ENCODE results near the gene GNB1L. TPM values are rescaled to one million over a fixed set of nuclear protein-coding genes. Genes with fewer than 3 reads are reported as not detected.

The GNB1L gene
- total RNA-seq, 1 donor from 2014 or later = 11.1 TPM

DNA sequence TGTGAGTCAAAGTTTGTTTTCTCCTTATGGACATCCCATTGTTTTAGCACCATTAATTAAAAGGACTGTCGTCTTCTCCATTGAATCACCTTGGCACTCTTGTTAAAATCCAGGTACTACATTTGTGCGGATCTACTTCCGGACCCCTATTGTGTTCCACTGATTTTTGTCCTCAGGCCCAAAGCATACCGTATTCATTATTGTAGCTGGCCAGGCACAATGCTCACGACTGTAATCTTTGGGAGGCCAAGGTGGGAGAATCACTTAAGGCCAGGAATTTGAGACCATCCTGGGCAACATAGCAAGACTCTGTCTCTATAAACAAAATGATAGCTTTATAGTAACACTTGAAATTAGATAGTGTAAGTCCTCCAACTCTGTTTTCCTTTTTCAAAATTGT is 8.9 kb upstream of the GNB1L start:
- no peak for DNase-seq (ENCODE audit: low read depth, low spot score)

DNA sequence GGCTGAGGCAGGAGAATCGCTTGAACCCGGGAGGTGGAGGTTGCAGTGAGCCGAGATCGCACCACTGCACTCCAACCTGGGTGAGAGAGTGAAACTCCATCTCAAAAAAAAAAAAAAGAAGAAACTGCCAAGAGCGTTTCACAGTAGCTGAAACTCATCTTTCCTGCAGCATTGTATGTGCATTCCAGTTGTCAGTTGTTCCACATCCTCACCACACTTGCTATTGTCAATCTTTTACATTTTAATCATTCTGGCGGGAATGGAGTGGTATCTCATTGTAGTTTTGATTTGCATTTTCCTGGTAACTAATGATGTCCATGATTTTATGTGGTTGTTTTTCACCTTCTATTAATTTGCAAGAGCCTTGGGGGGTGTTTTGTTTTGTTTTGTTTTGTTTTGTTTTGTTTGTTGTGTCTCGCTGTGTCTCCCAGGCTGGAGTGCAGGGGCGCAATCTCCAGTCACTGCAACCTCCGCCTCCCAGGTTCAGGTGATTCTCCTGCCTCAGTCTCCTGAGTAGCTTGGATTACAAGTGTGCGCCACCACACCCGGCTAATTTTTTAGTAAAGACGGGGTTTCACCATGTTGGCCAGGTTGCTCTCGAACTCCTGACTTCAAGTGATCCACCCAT is 8.1 kb upstream of the GNB1L start:
- DNase-seq (ENCODE audit: low read depth, low spot score) = no peak

DNA sequence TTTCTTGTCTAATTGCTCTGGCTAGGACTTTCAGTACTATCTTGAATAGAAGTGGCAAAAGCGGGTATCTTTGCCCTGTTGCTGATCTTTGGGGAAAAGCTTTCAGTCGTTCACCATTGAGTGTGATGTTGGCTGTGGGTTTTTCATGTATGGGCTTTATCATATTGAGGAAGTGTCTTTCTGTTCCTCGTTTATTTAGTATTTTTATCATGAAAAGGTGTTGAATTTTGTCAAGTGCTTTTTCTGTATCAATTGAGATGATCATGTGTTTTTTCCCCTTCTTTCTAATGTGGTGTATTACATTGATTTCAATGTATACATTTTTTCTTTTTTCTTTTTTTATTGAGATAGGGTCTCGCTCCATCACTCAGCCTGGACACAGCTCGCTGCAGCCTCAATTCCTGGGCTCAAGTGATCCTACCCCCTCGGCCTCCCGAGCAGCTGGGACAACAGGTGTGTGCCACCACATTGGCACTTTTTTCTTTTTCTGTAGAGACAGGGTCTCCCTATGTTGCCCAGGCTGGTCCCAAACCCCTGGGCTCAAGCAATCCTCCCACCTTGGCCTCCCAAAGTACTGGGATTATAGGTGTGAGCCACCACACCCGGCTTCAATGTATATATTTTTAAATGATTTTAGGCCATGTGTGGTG is 5.3 kb upstream of the GNB1L start:
- no peak for DNase-seq (ENCODE audit: low read depth, low spot score)

DNA sequence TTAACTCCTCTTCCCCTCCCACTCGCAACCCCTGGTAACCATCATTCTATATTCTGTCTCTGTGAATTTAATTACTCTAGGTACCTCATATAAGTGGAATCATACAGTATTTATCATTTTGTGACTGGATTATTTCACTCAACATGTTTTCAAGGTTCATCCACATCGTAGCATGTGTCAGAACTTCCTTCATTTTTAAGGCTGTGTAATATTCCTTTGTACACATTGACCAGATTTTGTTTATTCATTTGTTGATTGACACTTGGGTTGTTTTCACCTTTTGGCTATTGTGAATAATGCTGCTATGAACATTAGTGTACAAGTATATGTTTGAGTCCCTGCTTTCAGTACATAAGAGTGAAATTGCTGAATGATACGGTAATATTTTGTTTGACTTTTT is 2.7 kb upstream of the GNB1L start:
- DNase-seq (ENCODE audit: low read depth, low spot score) = no peak

DNA sequence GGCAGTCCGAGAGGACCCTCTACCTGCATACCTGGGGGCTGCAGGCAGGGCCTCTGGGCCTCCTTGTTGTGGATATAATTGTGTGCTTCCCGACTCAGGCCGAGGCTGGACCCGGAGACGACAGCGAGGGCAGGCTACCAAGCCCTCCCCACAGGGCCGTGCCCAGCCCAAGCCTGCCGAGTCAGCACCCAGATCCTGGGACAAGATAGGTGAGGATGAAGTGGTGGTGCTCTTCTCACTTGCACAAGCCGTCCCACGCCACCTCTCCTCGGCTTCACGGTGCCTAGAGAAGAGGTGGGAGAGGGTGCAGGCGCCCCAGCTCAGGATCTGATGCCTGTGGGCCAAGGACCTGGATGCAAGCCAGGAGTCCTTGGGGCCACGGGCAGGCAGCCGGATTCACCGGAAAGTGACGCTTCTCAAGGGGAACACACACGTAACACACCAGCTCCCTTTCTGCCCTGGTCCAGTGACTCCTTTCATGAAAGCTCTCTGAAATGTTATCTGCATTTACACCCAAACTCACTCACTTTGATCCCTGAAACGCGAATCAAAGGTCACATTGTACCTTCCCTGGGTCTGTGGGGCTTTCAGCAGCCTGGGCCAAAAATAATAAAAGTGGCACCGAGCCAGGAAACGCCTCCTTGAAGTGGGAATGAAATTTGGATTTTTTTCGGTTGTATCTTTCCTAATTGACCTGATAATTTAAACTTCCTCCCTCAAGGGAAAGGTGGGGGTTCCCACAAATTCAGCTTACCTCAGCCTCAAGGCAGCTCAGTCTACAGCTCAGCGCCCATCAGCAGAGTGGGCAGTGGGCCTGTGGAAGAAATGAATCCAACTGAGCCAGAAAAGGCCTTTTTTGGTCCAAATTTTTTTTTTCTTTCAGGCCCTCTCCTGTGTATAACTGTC is 1.1 kb upstream of the GNB1L start:
- no peak for DNase-seq (ENCODE audit: low read depth, low spot score)

DNA sequence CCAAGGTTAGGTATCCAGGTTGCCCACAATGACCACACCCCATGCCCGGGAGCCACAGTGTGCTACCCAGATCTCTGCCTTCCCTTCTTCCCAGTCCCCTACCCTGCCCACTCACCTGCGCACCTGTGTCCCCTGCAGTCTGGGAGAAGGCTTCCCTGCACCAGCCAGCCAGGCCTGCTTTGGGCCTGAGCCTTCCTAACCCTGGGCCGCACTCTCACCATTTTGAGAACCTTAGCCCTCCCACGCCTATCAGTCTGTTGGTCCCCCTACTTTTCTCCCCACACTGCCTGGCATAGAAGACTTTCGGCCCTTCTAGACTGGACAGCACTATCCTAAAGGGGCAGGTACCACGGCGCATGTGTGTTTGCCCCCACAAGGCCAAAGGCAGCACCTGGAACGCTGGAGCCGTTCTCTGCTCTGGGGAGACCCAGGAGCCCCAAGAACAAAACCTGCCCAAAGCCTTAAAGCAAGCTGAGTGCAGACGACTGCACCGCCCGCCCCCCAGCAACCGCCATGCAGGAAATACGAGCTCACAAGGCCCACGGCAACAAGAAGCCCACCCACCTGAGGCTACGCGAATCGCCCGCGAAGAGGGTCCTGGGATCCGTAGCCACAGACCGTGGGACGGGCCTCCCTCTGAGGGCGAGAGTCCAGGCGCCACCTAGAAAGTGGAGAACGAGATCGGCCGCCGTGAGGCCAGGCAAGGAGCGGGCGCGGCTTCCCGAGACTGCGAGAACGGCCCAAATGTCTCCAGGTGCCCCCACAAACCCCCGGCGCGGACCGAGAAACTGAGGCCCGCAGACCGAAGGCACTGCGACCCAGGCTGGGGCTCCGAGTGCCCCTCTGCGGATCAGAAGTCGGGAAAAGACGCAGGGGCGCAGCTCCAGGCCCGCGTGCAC is 546 bp downstream of the GNB1L start:
- DNase-seq (ENCODE audit: low read depth, low spot score) = no peak

DNA sequence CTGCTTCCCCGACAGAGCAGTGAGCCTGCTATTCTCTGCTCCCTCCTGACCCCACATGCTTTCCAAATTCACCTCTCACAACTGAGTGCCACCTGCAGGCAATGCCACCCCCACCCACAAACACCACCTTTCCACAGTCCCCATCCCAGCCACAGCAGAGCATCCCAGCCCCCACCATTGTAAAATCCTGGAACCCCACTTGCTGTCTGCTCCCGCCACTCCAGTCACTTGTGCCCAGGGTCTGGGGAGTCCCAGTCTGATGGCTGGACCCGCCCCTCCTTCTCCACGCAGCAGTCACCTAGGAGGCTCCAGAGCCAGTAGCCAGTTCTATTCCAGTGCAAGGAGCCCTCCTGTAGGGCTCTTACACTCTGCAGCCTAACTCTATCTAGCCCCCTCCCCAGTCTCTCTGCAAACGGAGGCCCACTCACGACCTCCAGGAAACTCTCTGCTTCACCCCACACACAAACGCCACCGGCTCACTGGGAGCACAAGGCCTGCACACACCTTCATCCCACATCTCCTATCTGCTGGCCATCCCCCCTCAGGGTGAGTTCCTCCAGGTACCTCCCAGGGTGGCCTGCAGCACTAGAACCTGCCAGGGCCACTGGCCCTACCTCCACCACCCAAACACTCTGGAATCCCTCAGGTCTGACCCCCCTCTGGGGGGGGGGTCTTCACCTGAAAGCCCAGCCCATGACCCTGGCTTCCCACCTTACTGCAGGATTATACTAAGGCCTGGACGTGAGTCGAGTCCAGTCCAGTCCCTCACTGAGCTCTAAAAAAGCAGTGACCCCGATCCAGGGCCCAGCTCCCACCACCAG is 1.4 kb downstream of the GNB1L start:
- no peak for DNase-seq (ENCODE audit: low read depth, low spot score)

DNA sequence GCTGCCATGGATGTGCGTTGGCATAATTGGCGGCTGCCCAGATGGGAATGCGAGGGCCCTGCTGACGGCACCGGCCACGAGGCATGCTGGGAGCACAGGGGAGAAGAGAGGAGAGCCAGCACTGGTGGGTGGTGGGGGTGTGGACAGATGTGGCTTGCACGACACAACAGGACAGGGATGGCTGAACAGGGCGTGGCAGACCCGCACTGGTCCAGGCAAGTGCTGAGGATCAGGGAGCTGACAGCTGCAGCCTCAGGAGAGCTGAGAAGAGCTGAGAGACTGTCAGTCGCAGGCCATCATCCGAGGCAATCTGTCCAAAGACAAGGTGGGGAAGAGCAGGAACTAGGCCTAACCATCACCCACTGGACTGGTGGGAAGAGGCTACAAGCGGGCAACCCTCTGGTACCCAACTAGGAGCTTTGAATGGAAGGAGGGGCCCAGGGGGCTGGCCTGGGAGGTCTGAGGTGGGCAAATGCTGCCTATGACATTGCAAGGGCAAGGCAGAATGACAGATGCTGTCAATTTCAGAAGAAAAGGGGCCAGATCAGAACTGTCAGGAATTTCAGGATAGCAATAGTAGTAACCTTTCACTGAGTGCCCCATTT is 2.4 kb downstream of the GNB1L start:
- no peak for DNase-seq (ENCODE audit: low read depth, low spot score)

DNA sequence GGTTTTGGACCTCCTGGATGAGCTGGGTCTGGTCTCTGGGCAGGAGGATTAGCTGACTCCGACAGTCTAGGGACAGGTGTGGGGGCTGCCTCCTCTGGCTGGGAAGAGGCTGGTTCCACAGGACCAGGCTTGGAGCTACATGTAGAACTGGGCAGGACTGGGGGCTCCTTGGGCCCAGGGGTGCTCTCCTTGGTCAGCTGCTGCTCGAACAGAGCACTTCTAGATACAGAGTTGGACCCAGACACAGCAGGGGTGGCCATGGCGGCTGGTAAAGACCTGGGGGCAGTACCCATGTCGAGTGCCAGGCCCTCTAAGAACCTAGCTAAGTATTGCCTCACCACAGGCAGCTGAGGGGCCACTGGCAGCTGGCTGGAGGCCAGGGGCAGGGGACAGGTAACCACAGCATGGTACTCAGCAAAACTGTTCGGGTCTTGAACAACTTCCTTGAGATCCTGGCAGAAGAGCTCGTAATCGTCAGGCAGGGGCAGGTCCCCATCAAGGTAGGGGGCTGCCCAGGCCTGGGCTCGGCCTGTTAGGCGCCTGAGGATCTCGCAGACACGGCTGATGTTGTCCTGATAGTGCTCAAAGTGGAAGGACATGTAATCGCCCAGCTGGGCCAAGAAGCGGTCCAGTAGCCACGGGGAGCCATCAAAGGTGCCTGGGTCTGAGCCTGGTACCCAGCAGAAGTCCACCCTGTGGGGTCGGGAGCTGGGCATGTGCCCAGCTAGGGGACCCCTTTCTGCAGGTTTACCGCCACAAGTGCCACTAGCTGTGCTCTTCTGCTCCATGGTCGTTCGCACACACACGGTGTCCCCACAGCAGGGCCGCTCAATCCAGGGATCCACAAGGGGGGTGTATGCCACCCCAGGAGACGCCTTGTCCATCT is 3.1 kb downstream of the GNB1L start:
- DNase-seq (ENCODE audit: low read depth, low spot score) = no peak

DNA sequence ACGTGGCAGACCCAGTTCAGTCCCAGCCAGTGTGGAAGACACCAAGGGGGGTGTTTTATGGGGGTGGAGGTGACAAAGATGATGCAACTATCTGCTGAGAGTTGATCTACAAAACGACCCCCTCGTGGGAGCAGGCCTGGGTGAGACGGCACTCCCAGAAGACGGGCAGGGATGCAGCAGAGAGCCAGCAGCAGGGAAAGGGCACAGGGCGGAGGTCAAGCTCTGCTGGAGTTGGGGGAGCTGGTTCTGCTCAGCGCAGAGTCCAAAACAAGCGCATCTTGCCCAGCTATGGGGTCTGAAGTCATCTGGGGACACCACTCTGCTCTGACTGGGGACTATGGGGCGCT is 3.9 kb downstream of the GNB1L start:
- DNase-seq (ENCODE audit: low read depth, low spot score) = no peak

DNA sequence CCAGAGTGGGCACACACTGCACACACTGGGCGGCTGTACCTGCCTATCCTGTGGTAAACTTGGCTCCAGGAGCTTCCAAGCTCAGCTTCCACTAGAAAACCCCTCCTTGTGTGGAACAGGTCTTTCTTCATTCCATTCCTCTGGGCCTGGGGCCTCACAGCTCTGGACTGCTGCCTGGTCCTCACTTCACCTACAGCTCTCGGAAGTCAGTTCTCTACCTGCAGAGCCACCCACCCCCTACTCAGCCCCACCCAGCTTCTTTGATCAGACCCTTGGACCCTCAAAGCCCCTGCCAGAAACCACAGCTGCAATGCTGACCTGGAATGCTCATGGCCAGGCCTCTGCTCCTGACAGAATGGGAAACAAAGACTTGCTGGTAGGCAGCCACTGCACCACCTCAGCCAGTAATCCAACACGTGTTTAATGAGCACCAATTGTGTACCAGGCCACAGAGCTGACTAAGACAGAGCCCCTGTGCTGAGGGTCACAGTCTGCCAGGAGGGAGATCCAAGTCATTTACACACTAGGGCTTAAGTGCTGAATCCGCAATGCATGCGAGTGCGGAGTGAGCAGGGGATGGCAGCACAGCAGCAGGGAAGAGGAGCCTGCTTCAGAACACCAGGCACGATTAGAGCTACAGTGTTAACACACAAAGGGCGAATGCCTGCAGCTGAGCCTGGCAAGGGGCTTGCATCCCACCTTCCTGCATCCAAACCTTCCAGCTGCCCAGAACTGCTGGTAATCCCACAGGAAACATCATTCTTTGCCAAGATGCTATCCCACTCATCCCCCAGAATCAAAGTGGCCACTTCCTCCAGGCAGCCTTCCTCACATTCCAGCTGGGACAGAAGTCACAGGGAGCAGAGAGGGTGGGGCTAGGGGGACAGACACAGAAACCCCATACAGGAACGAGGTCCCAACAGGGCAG is 4.6 kb downstream of the GNB1L start:
- no peak for DNase-seq (ENCODE audit: low read depth, low spot score)

DNA sequence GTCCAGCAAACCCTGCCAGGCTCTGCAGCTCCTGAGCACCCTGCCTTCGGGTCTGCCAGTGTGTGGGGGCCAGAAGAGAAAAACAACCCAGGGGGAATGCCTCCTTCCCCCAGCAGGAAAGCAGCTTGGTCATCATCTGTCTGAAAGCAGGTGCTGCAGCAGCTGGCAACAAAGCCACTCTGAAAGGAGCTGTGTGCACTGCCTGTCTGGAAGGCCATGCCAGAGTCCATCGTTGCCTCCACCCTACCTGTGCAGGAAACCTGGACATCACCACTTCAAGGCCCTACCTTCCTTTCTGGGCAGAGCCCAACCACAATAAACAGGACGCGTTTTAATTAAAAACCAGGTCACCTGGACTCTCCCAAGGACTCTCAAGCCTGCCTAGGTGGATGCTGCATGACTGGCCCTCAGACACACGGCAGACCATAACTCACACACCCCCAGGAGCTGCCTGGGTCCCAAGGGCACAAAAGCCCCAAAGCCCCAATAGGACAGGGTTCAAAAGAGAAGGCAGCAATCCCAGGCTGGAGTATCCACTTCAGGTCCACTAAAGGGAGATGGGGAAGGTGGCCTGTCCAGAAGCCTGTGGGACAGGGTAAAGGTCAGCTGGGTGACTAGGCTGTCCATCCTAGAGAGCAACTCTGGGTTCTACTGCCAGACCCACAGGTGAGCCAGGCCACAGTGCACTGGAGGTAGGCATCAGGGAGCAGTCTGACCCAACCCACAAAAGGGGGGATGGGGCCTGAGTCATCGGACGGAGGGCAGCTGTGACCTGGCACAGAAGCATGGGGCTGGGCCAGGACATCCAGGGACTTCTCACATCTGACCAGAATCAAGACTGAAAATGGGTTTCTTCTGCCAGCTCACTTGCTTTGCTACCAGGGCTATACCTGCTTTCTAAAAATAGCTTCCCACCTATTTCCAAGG is 6.1 kb downstream of the GNB1L start:
- no peak for DNase-seq (ENCODE audit: low read depth, low spot score)

DNA sequence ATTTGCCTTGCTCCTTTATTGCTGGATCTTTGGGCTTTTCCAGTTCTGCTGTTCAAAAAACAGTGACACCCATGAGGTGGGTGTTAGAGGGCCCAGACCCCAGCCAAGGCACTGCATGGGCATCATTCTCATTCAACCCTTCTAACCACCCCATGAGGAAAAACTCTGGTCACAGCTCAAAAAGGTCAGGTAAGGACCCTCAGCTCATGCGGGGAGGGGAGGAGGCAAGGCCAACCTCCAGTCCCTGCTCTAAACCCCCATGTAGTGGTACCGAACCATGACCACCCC is 7.4 kb downstream of the GNB1L start:
- DNase-seq (ENCODE audit: low read depth, low spot score) = no peak

DNA sequence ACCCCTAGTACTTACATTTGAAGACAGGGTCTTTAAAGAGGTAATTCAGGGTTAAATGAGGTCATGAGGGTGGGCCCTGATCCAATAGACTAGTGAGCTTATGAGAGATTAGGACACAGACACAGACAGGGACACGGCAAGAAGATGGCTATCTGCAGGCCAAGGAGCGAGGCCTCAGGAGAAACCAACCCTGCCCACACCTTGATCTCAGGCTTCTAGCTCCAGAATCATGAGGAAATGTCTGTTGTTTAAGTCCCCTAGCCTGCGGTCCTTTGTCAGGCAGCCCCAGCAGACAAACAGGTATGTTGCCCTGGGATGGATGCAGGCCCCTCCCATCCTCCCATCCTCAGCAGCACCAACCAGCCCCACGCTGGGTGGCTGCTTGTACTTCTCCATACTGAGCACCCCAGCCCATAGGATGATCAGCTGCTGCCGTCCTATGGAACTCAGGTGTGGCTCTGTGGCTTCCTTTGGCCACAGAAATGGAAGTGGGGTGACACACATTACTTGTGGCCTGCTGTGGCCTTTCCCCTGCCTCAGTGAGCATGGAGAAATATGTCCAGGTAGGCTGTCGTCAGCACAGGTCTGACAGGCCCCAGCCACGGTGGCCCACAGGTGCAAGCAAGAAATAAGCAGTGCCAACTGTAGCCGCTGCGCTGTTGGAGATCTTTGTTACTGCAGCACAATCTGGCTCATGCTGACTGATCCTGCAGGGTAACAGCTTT is 7.9 kb downstream of the GNB1L start:
- no peak for DNase-seq (ENCODE audit: low read depth, low spot score)

DNA sequence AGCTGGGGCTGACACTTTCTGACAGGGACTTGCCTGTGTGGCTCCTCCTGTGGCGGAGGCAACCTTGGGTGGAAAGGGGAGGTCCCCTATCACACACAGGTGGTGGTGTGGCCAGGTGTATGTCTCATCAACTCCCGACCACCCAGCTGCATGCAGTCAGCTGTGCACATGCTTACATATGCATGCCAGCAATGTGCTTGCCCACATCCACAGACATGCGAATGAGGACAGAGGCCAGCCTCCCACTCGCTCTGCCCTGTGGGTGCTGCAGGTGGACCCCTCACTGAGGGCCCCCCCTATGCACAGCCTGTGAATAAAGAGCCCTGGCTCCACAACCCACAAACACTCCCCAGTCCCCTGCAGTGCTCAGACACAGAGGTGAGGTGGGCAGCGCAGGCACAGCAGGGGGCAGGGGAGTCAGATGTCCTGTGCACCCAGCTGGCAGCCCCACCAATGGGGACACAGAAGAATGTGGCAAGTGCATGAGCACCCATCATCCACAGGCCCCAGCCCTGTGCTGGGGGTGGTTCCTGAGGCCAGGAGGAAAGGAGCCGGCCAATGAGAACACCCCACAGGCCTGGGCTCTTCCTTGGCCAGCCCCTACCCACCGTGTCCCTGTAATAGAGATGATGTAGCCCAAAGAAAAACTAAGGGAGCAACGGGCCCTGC is 9.5 kb downstream of the GNB1L start:
- DNase-seq (ENCODE audit: low read depth, low spot score) = no peak
